ENCODE data around the gene SFT2D1.
"Not testable (repeated sequence)": the region's sequence is repeated elsewhere in the genome, so short reads cannot be mapped to it uniquely, and the experiment has no call there.

Gene SFT2D1

GRCh38 chr6:166342349-166343149, at the start of gene SFT2D1:
TSS of gene SFT2D1 (minus strand) at chr6:166342545. CDS start at chr6:166342481, 64 bp downstream.
- no peak for FAIRE-seq

GRCh38 chr6:166389119-166389518, 46.8 kb upstream of the SFT2D1 start:
- FAIRE-seq = no peak

GRCh38 chr6:166388290-166389004, 46.1 kb upstream of the SFT2D1 start:
- FAIRE-seq = no peak

GRCh38 chr6:166387642-166388289, 45.4 kb upstream of the SFT2D1 start:
- FAIRE-seq = no peak

GRCh38 chr6:166387098-166387497, 44.8 kb upstream of the SFT2D1 start:
- FAIRE-seq = not testable (repeated sequence)

GRCh38 chr6:166386111-166386510, 43.8 kb upstream of the SFT2D1 start:
- FAIRE-seq = no peak

GRCh38 chr6:166383802-166384363, 41.5 kb upstream of the SFT2D1 start:
- not testable (repeated sequence) for FAIRE-seq

GRCh38 chr6:166382933-166383801, 40.8 kb upstream of the SFT2D1 start, which contains the start of gene MPC1:
TSS of gene MPC1 (minus strand) at chr6:166382940. CDS start at chr6:166382876, 64 bp downstream.
- FAIRE-seq = no peak

GRCh38 chr6:166382500-166382932, 40.2 kb upstream of the SFT2D1 start:
- FAIRE-seq = no peak

GRCh38 chr6:166381733-166382499, 39.6 kb upstream of the SFT2D1 start:
- FAIRE-seq = peak; percentile 54

- FAIRE-seq = no peak
These were observed 39.0 kb upstream of the SFT2D1 start for GRCh38 chr6:166381381-166381732.

- FAIRE-seq = peak; percentile 13
These were observed 37.5 kb upstream of the SFT2D1 start for GRCh38 chr6:166379800-166380199.

GRCh38 chr6:166379103-166379586, 36.8 kb upstream of the SFT2D1 start:
- FAIRE-seq = no peak

GRCh38 chr6:166377721-166378120, 35.4 kb upstream of the SFT2D1 start:
- FAIRE-seq = no peak

- no peak for FAIRE-seq
These were observed 32.7 kb upstream of the SFT2D1 start for GRCh38 chr6:166375013-166375412.

GRCh38 chr6:166370489-166370888, 28.1 kb upstream of the SFT2D1 start:
- no peak for FAIRE-seq

- no peak for FAIRE-seq
These were observed 27.4 kb upstream of the SFT2D1 start for GRCh38 chr6:166369782-166370181.

GRCh38 chr6:166366921-166367320, 24.6 kb upstream of the SFT2D1 start:
- FAIRE-seq = no peak

GRCh38 chr6:166365806-166366205, 23.5 kb upstream of the SFT2D1 start:
- no peak for FAIRE-seq

GRCh38 chr6:166365221-166365620, 22.9 kb upstream of the SFT2D1 start:
- FAIRE-seq = no peak

- no peak for FAIRE-seq
These were observed 22.1 kb upstream of the SFT2D1 start for GRCh38 chr6:166364456-166364855.

Data from G401.6 (cell line).